ENCODE results near the gene ECD.

DNA sequence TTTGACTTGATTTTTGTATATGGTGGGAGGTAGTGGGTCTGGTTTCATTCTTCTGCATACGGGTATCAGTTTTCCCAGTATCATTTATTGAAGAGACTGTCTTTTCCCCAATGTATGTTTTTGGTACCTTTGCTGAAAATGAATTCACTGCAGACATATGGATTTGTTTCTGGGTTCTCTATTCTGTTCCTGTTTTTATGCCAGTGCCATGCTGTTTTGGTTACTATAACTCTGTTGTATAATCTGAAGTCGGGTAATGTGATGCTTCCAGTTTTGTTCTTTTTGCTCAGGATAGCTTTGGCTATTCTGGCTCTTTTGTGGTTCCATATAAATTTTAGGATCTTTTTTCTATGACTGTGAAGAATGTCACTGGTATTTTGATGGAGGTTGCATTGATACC lies 836 bp downstream of the ECD start:
- TF ChIP-seq EZH2 (IDR thresholded peaks at IDR 0.05; ENCODE audit: insufficient read depth, poor library complexity, severe bottlenecking) (no peak), EZH2phosphoT487 (IDR thresholded peaks at IDR 0.05; ENCODE audit: insufficient read depth, low read depth) (no peak)

Measured in GM23248 (cell line).